GM18511 (cell line): Measurements from ENCODE around the gene LGR6.
"Not testable (repeated sequence)": the region's sequence is repeated elsewhere in the genome, so short reads cannot be mapped to it uniquely, and the experiment has no call there.

ENCODE experiments used
- ATAC-seq: cut with Tn5 transposase; IDR thresholded peaks from one replicate; pipeline ENCODE4 v1.9.1; 2021; ENCODE audit warnings: mild to moderate bottlenecking, moderate library complexity; ENCODE audit not compliant: unreplicated experiment

The LGR6 gene

GRCh38 chr1:202237052-202237451, 43.5 kb downstream of the LGR6 start:
- ATAC-seq, result no peak

DNA sequence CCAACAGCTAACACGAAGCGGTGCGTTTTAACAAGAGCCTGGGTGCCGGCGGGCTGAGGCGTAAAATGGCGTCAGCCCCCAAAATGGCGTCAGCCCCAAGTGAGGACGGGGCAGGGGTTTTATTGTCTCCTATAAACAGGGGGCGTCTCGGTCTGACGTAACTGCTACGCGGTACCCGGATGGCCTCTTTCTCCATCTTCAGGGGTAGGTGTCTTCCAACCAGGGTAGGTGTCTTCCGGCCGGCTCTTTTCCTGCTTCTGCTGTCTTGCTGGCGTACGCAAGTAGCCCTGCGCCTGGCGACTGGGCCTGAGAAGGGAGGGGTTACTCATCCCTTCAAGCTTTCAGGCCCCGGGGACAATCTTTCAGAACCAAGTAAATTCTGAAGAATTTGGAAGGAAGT, 45.3 kb downstream of the LGR6 start:
- ATAC-seq, result no peak

- ATAC-seq, result not testable (repeated sequence)
Measured at GRCh38 chr1:202240226-202240625, 46.6 kb downstream of the LGR6 start.

- ATAC-seq, result no peak
Measured at GRCh38 chr1:202240956-202241355, 47.4 kb downstream of the LGR6 start.

GRCh38 chr1:202241376-202242079, 47.9 kb downstream of the LGR6 start:
- no peak for ATAC-seq

- ATAC-seq, result no peak
Measured at GRCh38 chr1:202242080-202242419, 48.5 kb downstream of the LGR6 start.

DNA sequence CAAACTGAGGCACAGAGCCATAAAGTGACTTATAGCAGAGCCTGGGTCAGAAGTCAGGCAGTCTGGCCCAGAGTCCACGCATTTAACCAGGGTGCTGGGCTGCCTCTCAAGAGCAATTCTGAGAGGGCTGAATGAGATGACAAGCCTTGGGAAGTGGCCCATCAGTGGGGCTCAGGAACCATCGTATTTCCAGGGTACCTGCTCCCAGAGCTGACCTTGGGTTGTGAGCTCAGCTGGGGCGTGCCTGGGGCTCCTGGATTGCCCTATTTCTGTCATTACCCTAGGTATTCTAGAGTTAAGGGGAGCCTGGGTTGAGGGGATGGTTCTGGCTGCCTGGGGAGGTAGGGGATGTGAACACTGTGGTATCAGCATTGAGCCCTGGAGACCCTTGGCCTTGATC, 49.4 kb downstream of the LGR6 start:
- ATAC-seq, result no peak

- no peak for ATAC-seq
Measured at GRCh38 chr1:202244841-202245261, 51.3 kb downstream of the LGR6 start.

DNA sequence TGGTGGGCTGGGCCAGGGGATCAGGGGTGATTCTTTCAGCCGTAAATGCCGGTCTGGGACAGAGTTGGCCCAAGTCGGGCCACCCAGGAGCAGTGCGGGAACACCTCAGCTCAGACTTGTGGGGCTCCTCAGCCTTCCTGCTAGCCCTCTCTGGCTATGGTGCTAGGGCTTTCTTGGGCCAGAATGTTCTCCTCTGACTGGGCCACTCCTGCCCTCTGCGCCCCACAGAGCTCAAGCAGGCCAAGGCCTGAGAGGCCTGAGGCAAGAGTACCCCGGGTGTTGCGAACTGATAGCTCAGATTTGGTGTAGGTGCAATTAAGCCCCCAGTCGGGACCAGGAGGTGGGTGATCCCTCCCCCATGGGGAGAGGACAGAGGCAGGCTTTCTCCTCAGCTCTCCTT, 51.8 kb downstream of the LGR6 start:
- ATAC-seq, result no peak

DNA sequence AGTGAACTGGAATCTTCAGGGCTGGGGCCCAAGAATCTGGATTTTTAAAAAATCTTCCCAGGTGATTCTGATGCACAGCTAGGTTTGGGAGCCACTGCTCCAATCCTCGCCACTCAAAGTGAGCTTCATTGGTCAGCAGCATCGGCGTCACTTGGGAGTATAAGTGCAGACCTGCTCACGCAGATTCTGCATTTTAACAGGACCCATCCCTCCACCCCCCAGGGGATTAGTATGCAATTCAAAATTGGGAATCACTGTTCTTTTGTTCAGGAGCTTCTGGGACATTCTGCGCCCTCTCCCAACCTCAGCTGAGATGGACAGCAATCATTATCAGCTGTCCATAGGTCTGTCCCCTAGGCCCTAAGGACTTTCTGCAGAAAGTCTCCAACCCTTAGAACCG, 53.5 kb downstream of the LGR6 start:
- no peak for ATAC-seq

GRCh38 chr1:202247837-202248795, 54.5 kb downstream of the LGR6 start:
- ATAC-seq, result no peak

DNA sequence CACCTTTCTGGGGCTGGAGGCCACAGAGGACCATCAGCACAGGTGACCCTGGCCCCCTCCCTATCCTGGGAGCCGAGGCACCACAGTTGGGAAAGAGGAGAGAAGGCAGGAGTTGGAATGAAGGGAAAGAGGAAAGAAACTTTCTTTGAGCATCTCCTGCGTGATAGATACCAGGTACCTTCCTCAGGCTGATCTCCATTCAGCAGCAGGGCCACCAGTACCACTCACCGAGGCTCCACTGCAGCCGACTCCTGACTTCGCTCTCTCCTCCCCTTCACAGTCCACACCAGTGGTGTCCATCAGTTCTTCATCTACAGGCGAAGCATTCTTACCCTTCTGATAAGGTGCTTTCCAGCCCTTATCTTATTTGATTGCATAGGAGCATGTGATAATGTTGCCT, 55.3 kb downstream of the LGR6 start:
- ATAC-seq, result no peak

DNA sequence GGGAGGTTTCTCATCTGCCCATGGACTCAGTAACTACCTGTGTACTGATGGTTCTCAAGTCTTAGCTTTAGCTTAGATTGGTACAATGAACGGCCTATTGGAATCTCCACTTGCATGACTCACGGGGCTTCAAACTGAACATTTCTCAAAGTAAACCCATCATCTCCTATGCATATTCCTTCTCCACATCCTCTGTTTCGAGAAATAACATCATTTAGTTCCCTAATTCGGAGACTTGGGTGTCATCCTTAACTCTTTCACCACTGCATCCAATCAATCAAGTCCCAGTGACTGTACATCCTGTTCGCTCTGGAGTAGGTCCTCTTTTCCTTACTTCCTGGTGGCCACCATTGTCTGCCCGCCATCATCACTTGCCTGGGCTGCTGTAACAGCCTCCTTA, 55.8 kb downstream of the LGR6 start:
- no peak for ATAC-seq

DNA sequence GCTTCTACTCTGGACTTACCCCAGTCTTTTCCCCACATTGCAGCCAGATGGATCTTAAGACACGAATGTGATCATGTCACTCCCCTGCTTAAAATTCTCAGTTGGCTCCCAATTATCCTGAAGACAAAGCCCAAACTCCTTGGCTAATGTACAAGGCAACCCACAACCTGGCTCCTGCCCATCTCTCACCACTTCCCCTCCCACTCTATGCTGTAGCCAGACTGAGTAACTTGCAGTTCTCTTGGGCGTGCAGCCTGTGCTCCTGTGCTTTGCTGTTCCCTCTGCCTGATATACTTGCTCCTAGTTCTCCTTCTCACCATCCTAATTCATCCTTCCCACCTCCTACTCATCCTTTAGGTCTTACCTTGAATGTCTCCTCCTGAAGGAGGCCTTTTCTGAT, 56.2 kb downstream of the LGR6 start:
- ATAC-seq, result no peak

GRCh38 chr1:202250982-202251381, 57.4 kb downstream of the LGR6 start:
- ATAC-seq, result no peak

DNA sequence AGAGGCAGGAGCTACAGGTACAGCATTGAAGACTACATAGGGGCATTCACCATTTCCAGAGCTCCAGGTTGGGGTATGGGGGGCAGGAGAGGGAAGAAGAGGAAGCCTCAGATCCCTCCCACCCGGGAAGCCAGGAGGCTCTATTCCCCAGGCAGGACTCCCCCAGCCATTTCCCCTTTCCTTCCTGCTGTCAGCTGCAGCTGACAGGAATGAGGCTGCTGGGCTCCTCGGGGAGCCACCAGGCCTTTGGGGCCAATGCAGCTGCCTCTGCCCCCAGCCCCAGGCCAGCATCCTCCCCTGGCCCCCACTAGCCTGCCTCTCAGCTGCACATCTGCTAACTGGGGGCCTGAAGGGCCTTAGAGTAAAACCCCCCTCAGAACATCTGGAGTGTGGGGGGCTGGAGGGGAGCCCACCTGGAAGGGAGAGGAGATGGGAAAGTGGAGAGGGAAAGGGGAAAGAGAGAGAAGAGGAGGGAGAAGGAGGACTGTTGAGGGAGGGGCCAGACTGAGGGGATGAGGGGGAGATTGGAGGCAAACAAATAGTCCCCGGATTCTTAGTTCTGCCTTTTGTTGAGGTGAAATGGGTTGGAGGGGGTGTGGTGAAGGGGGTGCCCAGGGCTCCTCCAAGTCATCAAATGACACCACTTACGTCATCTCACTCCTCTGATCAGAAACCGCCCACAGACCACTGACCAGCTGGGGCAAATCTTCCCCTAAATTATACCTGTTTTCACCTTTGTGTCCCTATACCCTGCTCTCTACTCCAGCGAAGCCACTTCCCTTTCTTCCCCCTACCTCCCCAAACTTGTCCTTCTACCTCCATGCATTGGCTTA, 58.0 kb downstream of the LGR6 start:
- ATAC-seq, result no peak

GRCh38 chr1:202252271-202252670, 58.7 kb downstream of the LGR6 start:
- ATAC-seq, result no peak

GRCh38 chr1:202254454-202255252, 61.1 kb downstream of the LGR6 start:
- ATAC-seq, result no peak

DNA sequence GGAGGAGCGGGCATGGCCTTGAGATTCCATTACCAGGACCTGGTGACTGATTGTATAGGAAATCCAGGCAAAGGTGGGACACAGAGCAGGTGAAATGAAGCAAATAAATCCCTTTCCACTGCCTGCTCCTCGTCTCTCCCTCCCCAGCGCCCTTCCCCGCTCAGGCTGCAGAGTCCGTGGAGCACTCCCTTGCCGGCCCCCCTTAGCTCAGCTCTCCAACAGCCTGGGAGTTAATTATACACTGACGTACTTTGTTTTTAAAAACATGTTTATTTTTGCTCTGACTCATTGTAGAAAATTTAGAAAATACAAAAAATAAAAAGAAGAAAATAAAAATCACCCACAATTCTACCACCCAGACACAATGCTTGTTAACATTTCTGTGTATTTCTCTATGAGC, 61.7 kb downstream of the LGR6 start:
- ATAC-seq, result no peak

- no peak for ATAC-seq
Measured at GRCh38 chr1:202259705-202260104, 66.1 kb downstream of the LGR6 start.
